ENCODE data around the gene IL24. TPM values are rescaled to one million over a fixed set of nuclear protein-coding genes. Genes with fewer than 3 reads are reported as not detected.
"Not testable (repeated sequence)": the region's sequence is repeated elsewhere in the genome, so short reads cannot be mapped to it uniquely, and the experiment has no call there.

Gene IL24
- total RNA-seq, 4 donors from 2014 or later = not detected

GRCh38 chr1:206921772-206922265 lies 24.6 kb downstream of the IL24 start, which contains the start of gene FCMR:
Gene FCMR, minus strand, starts transcription at chr1:206921941. Its CDS starts 87 bp downstream, at chr1:206921854.
- peak in 1 of 2 donors; percentile 36 for DNase-seq (ENCODE audit: low spot score in 2 of 2)
- Histone ChIP-seq H3K27ac (peak within 1 kb of the TSS in 3 of 4 donors; percentile 14 to 87 (median 53)), H3K9me3 (no peaks in the 10 kb centered on the region), H3K4me3 (peak within 1 kb of the TSS in 1 of 4 donors; percentile 44), H3K27me3 (no peaks in the 10 kb centered on the region), H3K36me3 (no peaks in the 10 kb centered on the region), H3K4me1 (peaks cover 0 to 25% (median 0%) of the 10 kb centered on the region in 4 donors)
- TF ChIP-seq EP300 (IDR thresholded peaks at IDR 0.05) (peak; percentile 74 to 76), POLR2A (IDR thresholded peaks at IDR 0.05) (no peak), CTCF (IDR thresholded peaks at IDR 0.05) (no peak)
- 44 to 56% methylated on average over 7 of the region's 7 CpGs for WGBS, 2 donors

DNA sequence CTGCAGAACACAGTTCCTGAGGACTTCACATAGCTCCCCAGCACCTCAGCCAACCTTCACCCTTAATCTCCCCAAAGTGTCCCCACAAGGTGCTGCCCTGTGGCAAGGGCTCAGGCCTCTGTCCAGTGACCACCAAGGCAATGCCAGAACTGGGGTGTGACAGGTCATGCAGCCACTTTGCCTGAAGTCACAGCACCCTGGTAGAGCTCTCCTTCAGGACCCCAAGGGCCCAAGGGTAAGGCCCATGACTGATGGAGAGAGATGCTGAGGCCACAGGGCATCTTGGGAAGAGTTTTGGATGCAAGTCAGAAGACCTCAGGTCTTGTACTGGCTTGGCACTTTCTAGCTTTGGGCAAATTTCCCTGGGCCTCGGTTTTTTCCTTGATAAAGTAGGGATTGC lies 25.3 kb downstream of the IL24 start:
- 73 to 76% methylated on average over 1 of the region's 1 CpG for whole genome bisulfite sequencing, 2 donors
- no peak for DNase-seq (ENCODE audit: low spot score in 2 of 2)
- Histone ChIP-seq H3K9me3 (no peaks in the 10 kb centered on the region), H3K27me3 (no peaks in the 10 kb centered on the region), H3K27ac (peak overlapping the region in 3 of 4 donors; percentile 14 to 87 (median 53)), H3K4me3 (no peak overlapping the region), H3K36me3 (no peaks in the 10 kb centered on the region), H3K4me1 (peaks cover 0 to 25% (median 0%) of the 10 kb centered on the region in 4 donors)
- no peak for TF ChIP-seq EP300 (IDR thresholded peaks at IDR 0.05)
- TF ChIP-seq POLR2A (IDR thresholded peaks at IDR 0.05) = no peak
- no peak for TF ChIP-seq CTCF (IDR thresholded peaks at IDR 0.05)

DNA sequence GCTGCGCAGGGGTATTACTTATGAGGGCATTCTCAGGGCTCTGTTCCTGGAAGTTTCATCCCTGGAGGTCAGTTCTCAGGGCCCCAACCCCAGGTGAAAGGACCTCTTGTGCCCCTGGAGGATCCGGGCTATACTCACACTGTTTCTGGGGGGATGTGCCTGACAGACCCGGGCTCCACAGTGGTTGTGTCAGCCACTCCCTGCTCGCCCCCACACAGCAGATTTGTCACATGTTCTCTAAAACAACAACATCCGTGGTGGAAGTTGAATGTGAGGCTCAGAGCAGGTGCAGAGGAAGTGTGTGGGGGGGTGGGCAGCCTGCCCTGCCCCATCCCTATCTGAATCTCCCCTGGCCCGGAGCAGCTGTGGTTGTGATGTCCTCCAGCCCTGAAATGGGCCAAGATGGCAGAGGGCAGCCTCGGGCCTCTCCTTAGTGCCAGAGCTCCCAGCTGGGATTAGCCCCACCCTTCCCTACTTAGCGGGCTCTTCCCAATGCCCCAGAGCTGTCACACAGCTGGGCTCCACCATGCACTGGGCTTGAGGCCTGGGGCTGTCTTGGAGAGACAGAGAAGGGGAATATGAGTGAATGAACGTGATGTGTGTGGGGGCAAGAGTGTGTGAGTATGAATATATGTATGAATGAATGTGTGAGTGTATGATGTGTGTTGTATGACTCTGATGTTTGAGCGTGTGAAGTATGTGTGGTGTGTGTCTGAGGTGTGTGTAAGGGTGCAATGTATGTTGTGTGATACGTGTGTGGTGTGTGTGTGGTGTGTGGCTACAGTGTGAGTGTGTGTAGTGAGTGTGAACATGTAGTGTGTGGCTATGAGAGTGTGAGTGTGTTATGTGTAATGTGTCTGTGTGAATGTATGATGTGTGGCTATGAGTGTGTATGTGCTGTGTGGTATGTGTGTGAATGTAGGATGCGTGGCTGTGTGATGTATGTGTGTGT lies 26.0 kb downstream of the IL24 start:
- peak overlapping the region in 2 of 4 donors; percentile 53 to 87 for H3K27ac ChIP-seq
- no peak for DNase-seq (ENCODE audit: low spot score in 2 of 2)
- 53 to 65% methylated on average over 11 to 12 of the region's 12 CpGs for WGBS, 2 donors
- H3K4me3 ChIP-seq = no peak overlapping the region
- H3K27me3 ChIP-seq = no peaks in the 10 kb centered on the region
- no peaks in the 10 kb centered on the region for H3K9me3 ChIP-seq
- TF ChIP-seq POLR2A (IDR thresholded peaks at IDR 0.05) (no peak), EP300 (IDR thresholded peaks at IDR 0.05) (no peak), CTCF (IDR thresholded peaks at IDR 0.05) (no peak)
- H3K4me1 ChIP-seq = peaks cover 0 to 25% (median 0%) of the 10 kb centered on the region in 4 donors
- no peaks in the 10 kb centered on the region for H3K36me3 ChIP-seq

GRCh38 chr1:206923961-206924557 lies 26.8 kb downstream of the IL24 start:
- H3K4me1 ChIP-seq = peaks cover 0 to 25% (median 0%) of the 10 kb centered on the region in 4 donors
- not testable (repeated sequence) for H3K4me3 ChIP-seq; H3K27me3 ChIP-seq; H3K36me3 ChIP-seq; H3K9me3 ChIP-seq; DNase-seq (ENCODE audit: low spot score in 2 of 2)
- H3K27ac ChIP-seq = peak overlapping the region in 1 of 4 donors; percentile 58
- WGBS, 2 donors = 85 to 88% methylated on average over 4 of the region's 4 CpGs

GRCh38 chr1:206924592-206925105 lies 27.4 kb downstream of the IL24 start:
- 69 to 75% methylated on average over 8 of the region's 8 CpGs for WGBS, 2 donors
- Histone ChIP-seq H3K4me1 (peaks cover 0 to 28% (median 0%) of the 10 kb centered on the region in 4 donors), H3K27ac (peak overlapping the region in 1 of 4 donors; percentile 58), H3K36me3 (no peaks in the 10 kb centered on the region), H3K27me3 (no peaks in the 10 kb centered on the region), H3K9me3 (no peaks in the 10 kb centered on the region), H3K4me3 (no peak overlapping the region)
- no peak for DNase-seq (ENCODE audit: low spot score in 2 of 2)
- no peak for TF ChIP-seq EP300 (IDR thresholded peaks at IDR 0.05)
- no peak for TF ChIP-seq POLR2A (IDR thresholded peaks at IDR 0.05)
- no peak for TF ChIP-seq CTCF (IDR thresholded peaks at IDR 0.05)
